Measurements from ENCODE around the gene ELF1.

ELF1 gene

DNA sequence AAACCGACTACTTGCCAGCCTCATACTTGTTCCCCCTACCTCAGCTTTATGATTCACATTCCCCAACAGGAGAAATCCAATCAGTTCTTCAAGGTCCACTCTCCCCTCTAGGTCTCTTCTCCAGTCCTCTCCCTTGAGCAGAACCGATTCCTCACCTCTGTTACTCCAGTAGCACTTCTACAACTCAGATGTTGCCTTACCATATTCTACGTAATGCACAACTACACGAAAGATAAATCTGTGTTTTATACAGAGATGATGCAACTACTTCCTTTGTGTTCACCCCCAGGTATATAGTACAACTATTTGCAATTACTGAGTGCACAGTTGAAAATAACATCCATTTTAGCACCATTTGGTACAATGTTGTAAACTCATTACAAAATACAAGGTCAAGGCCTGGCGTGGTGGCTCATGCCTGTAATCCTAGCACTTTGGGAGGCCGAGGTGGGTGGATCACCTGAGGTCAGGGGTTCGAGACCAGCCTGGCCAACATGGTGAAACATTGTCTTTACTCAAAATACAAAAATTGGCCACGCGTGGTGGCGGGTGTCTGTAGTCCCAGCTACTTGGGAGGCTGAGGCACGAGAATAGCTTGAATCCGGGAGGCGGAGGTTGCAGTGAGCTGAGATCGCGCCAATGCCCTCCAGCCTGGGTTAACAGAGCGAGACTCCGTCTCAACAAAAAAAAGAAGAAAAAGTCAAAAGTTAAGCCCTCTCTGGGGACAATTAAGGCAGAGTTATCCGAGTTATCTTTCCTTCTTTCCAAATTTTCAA is 39.4 kb upstream of the ELF1 start:
- H3K27me3 ChIP-seq (ENCODE audit: control insufficient read depth in 1 of 2, insufficient read depth in 2 of 2, low read length in 2 of 2) = no peaks in the 10 kb centered on the region
- no peaks in the 10 kb centered on the region for H3K36me3 ChIP-seq (ENCODE audit: control insufficient read depth in 1 of 2, insufficient read depth in 2 of 2, low read length in 2 of 2)
- peaks cover 49 to 59% of the 10 kb centered on the region in 2 donors for H3K4me1 ChIP-seq (ENCODE audit: control insufficient read depth in 1 of 2, insufficient read depth in 2 of 2, low read length in 2 of 2)
- H3K27ac ChIP-seq (ENCODE audit: low read depth, low read length) = no peak overlapping the region
- H3K9me3 ChIP-seq (ENCODE audit: control insufficient read depth in 1 of 2, low read length in 2 of 2) = no peaks in the 10 kb centered on the region
- H3K9ac ChIP-seq (ENCODE audit: low read depth in 1 of 2, low read length in 2 of 2) = peak overlapping the region; percentile 13 to 97
- H3K4me3 ChIP-seq (ENCODE audit: low read depth in 1 of 2, low read length in 2 of 2) = peak overlapping the region; percentile 83 to 96

DNA sequence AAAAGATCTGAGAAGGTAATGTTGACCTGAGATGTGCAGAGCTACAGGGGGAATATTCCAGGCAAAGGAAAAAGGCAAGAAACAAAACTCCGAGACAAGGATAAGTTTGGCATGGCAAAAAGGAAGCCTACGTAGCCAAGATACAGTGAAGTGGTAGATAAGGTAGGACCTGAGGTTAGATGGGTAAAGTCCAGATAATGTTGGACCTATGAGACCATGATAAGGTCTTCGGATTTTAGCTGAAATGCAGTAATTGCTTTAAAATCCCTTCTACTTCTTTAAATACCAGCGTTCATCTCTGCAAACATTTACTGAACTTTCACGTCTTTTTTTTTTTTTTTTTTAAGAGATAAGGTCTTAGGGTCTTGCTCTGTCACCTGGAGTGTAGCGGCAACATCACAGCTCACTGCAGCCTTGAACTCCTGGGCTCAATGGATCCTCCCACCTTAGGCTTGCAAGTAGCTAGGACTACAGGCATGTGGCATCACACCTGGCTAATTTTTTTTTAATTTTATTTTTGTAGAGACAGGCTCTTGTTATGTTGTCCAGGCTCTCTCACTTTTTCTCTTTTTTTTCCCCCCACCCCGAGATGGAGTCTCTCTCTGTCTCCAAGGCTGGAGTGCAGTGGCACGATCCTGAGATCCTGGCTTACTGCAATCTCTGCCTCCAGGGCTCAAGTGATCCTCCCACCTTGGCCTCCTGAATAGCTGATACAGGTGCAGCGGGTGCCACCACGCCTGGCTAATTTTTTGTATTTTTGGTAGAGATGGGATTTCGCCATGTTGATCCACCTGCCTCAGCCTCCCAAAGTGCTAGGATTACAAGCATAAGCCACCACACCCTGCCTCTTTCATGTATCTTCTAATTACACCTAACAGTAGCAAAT is 38.0 kb upstream of the ELF1 start:
- Histone ChIP-seq H3K9ac (ENCODE audit: low read depth in 1 of 2, low read length in 2 of 2) (no peak overlapping the region), H3K36me3 (ENCODE audit: control insufficient read depth in 1 of 2, insufficient read depth in 2 of 2, low read length in 2 of 2) (no peaks in the 10 kb centered on the region), H3K9me3 (ENCODE audit: control insufficient read depth in 1 of 2, low read length in 2 of 2) (no peaks in the 10 kb centered on the region), H3K27me3 (ENCODE audit: control insufficient read depth in 1 of 2, insufficient read depth in 2 of 2, low read length in 2 of 2) (no peaks in the 10 kb centered on the region), H3K4me3 (ENCODE audit: low read depth in 1 of 2, low read length in 2 of 2) (peak overlapping the region; percentile 36 to 48), H3K4me1 (ENCODE audit: control insufficient read depth in 1 of 2, insufficient read depth in 2 of 2, low read length in 2 of 2) (peaks cover 39 to 55% of the 10 kb centered on the region in 2 donors), H3K27ac (ENCODE audit: low read depth, low read length) (no peak overlapping the region)

DNA sequence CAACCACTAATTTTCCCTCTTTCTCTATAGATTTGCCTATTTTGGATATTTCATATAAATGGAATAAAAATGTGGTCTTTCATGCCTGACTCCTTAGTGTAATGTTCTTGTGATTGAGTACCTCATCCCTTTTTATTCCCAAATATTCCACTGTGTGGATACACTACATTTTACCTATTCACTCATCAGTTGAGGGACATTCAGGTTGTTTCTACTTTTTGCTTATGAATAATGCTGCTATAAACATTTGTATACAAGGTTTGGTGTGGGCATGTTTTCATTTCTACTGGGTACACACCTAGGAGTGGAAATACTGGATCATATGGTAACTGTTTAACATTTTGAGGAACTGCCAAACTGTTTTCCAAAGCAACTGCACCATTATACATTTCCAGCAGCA is 37.1 kb upstream of the ELF1 start:
- Histone ChIP-seq H3K36me3 (ENCODE audit: control insufficient read depth in 1 of 2, insufficient read depth in 2 of 2, low read length in 2 of 2) (no peaks in the 10 kb centered on the region), H3K9ac (ENCODE audit: low read depth in 1 of 2, low read length in 2 of 2) (no peak overlapping the region), H3K4me1 (ENCODE audit: control insufficient read depth in 1 of 2, insufficient read depth in 2 of 2, low read length in 2 of 2) (peaks cover 39 to 55% of the 10 kb centered on the region in 2 donors), H3K27ac (ENCODE audit: low read depth, low read length) (no peak overlapping the region), H3K9me3 (ENCODE audit: control insufficient read depth in 1 of 2, low read length in 2 of 2) (no peaks in the 10 kb centered on the region), H3K27me3 (ENCODE audit: control insufficient read depth in 1 of 2, insufficient read depth in 2 of 2, low read length in 2 of 2) (no peaks in the 10 kb centered on the region), H3K4me3 (ENCODE audit: low read depth in 1 of 2, low read length in 2 of 2) (peak overlapping the region; percentile 36 to 48)

DNA sequence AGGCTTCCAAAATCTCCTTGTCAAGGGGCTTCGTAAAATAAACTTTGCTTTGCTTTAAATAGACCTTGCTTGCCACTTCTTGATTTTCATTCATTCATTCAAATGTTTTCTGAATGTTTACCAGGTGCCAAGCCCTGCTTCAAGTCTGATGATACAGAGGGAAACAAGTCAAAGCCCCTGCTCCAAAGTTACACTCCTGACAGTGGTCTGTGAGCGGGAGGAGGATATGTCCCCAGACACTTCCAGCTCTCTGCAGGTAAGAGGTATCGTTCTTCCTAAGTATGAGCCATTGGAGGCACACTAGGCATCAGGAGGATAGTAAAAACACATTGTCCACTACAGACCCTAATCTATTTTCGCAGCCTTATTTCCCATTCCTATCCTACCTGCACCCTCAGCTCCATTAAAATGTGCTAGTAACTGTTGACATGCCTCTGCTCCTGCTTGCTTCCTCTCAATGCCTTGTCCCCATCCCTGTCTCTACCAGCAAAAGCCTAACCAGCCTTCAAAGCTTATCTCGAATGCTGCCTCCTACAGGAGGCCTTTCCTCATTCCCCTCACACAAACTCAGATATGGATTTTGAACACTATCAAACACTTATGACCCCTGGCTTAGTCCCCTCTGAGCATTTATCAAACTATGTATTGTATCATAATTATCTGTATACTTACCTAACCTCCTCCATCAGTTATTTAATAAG is 36.0 kb upstream of the ELF1 start:
- H3K27ac ChIP-seq (ENCODE audit: low read depth, low read length) = no peak overlapping the region
- peak overlapping the region in 1 of 2 donors; percentile 12 for H3K9ac ChIP-seq (ENCODE audit: low read depth in 1 of 2, low read length in 2 of 2)
- H3K27me3 ChIP-seq (ENCODE audit: control insufficient read depth in 1 of 2, insufficient read depth in 2 of 2, low read length in 2 of 2) = no peaks in the 10 kb centered on the region
- H3K9me3 ChIP-seq (ENCODE audit: control insufficient read depth in 1 of 2, low read length in 2 of 2) = no peaks in the 10 kb centered on the region
- H3K4me3 ChIP-seq (ENCODE audit: low read depth in 1 of 2, low read length in 2 of 2) = peak overlapping the region in 1 of 2 donors; percentile 13
- peaks cover 39 to 55% of the 10 kb centered on the region in 2 donors for H3K4me1 ChIP-seq (ENCODE audit: control insufficient read depth in 1 of 2, insufficient read depth in 2 of 2, low read length in 2 of 2)
- H3K36me3 ChIP-seq (ENCODE audit: control insufficient read depth in 1 of 2, insufficient read depth in 2 of 2, low read length in 2 of 2) = no peaks in the 10 kb centered on the region

DNA sequence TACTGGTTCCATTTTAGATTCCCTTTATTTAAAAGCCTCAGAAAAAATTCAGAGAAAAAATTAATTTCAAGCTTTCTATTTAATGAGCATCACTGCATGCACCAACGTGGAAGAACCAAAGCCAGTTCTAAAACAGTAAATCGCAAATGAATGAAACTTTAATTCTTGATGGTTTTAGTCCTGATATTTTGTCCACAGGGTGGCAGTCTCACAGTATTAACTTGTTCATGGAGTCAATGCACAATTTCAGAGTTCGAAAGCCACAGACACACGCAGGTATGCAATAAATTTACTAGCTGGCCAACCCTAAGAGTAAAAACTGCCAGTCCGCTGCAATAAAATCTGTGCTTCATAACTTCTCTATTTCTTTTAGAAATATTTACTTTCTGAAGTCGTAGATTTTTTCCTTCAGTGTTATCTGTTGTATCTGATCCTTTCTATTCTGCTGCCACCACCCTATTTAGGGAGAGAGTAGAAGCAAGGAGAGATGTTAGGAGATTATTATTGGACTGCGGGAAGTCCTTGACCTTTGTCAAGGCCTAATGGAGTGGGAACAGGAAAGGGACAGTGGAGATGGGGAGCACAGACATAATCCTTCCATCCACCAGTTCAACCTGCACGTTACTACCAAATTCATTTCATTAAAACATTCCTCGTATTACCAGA is 35.2 kb upstream of the ELF1 start:
- Histone ChIP-seq H3K4me1 (ENCODE audit: control insufficient read depth in 1 of 2, insufficient read depth in 2 of 2, low read length in 2 of 2) (peaks cover 39 to 55% of the 10 kb centered on the region in 2 donors), H3K27me3 (ENCODE audit: control insufficient read depth in 1 of 2, insufficient read depth in 2 of 2, low read length in 2 of 2) (no peaks in the 10 kb centered on the region), H3K27ac (ENCODE audit: low read depth, low read length) (no peak overlapping the region), H3K4me3 (ENCODE audit: low read depth in 1 of 2, low read length in 2 of 2) (peak overlapping the region; percentile 13 to 17), H3K36me3 (ENCODE audit: control insufficient read depth in 1 of 2, insufficient read depth in 2 of 2, low read length in 2 of 2) (no peaks in the 10 kb centered on the region), H3K9me3 (ENCODE audit: control insufficient read depth in 1 of 2, low read length in 2 of 2) (no peaks in the 10 kb centered on the region), H3K9ac (ENCODE audit: low read depth in 1 of 2, low read length in 2 of 2) (peak overlapping the region in 1 of 2 donors; percentile 12)

DNA sequence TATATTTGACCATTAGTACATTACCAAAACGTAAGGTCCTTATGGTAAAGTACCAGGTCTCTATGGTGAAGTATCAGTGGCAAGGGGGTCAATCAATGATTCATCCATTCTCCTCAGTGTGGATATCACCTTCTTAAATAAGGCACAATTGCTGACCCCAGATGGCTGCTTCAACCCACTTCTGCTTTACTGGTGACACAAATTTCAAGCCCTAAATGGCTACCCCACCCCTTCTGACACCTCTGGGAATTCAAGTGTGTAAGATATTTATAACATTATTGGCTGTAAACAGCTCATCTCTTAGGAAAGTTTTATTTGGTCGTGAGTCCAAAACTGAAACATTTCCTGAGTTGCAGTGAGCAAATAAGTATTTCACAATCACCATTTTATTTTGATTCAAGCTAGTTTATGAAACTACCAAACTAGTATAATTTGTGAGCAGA is 34.3 kb upstream of the ELF1 start:
- H3K4me3 ChIP-seq (ENCODE audit: low read depth in 1 of 2, low read length in 2 of 2) = no peak overlapping the region
- H3K27ac ChIP-seq (ENCODE audit: low read depth, low read length) = no peak overlapping the region
- no peak overlapping the region for H3K9ac ChIP-seq (ENCODE audit: low read depth in 1 of 2, low read length in 2 of 2)
- peaks cover 38 to 49% of the 10 kb centered on the region in 2 donors for H3K4me1 ChIP-seq (ENCODE audit: control insufficient read depth in 1 of 2, insufficient read depth in 2 of 2, low read length in 2 of 2)
- H3K27me3 ChIP-seq (ENCODE audit: control insufficient read depth in 1 of 2, insufficient read depth in 2 of 2, low read length in 2 of 2) = no peaks in the 10 kb centered on the region
- no peaks in the 10 kb centered on the region for H3K9me3 ChIP-seq (ENCODE audit: control insufficient read depth in 1 of 2, low read length in 2 of 2)
- peaks cover 0 to 3% of the 10 kb centered on the region in 2 donors for H3K36me3 ChIP-seq (ENCODE audit: control insufficient read depth in 1 of 2, insufficient read depth in 2 of 2, low read length in 2 of 2)

DNA sequence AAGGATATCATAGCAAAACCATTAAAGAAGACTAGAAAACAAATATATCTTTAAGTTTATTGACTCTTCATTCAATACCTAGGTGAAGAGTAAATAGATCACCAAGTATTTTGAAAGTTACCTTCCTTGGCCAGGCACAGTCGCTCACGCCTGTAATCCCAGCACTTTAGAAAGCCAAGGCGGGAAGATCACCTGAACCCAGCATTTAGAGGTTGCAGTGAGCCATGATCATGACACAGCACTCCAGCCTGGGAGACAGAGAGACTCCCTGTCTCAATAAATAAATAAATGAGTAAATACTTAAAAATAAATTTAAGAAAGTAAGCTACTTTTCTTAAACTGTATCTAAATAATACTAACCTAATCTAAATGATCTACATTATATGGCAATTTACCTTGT is 33.3 kb upstream of the ELF1 start:
- Histone ChIP-seq H3K36me3 (ENCODE audit: control insufficient read depth in 1 of 2, insufficient read depth in 2 of 2, low read length in 2 of 2) (peaks cover 3 to 5% of the 10 kb centered on the region in 2 donors), H3K9ac (ENCODE audit: low read depth in 1 of 2, low read length in 2 of 2) (no peak overlapping the region), H3K27ac (ENCODE audit: low read depth, low read length) (no peak overlapping the region), H3K4me1 (ENCODE audit: control insufficient read depth in 1 of 2, insufficient read depth in 2 of 2, low read length in 2 of 2) (peaks cover 33 to 41% of the 10 kb centered on the region in 2 donors), H3K9me3 (ENCODE audit: control insufficient read depth in 1 of 2, low read length in 2 of 2) (no peaks in the 10 kb centered on the region), H3K4me3 (ENCODE audit: low read depth in 1 of 2, low read length in 2 of 2) (no peak overlapping the region), H3K27me3 (ENCODE audit: control insufficient read depth in 1 of 2, insufficient read depth in 2 of 2, low read length in 2 of 2) (no peaks in the 10 kb centered on the region)

DNA sequence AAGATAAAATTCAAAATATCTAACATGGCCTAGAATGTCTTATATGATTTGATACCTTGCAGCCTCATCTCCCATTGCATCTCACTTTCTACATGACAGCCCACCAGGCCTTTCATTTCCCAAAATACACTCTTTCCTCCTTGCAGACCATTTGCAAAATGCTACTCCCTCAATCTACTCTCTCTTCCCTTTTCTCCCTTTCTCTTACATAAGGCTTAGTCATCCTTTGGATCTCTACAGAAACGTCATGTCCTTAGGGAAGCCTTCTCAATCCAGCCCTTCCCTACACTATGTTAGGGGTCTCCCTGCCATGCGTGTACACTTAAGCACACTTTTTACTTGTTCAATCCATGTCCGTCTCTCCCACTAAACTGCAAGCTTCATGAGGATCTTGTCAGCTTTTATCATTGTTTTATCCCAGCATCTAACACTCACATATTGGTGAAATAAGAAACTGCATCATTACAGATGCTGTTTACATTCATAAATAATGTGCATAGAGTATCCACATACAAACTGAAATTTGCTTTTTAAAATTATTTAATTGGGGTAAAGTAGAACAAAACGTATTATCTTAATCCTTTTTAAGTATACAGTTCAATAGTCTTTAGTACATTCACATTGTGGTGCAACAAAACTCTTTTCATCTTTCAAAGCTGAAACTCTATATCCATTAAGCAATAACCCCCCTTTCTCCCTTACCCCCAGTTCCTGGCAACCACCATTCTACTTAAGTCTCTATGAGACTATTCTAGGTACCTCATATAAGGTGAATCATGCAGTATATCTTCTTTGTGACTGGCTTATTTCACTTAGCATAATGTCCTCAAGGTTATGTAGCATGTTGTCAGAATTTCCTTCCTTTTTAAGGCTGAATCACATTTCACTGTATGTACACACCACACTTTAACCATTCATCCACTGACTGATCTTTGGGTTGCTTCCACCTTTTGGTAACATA is 30.6 kb upstream of the ELF1 start:
- H3K4me3 ChIP-seq (ENCODE audit: low read depth in 1 of 2, low read length in 2 of 2) = no peak overlapping the region
- H3K27ac ChIP-seq (ENCODE audit: low read depth, low read length) = no peak overlapping the region
- H3K4me1 ChIP-seq (ENCODE audit: control insufficient read depth in 1 of 2, insufficient read depth in 2 of 2, low read length in 2 of 2) = peaks cover 15% of the 10 kb centered on the region in 2 donors
- H3K9ac ChIP-seq (ENCODE audit: low read depth in 1 of 2, low read length in 2 of 2) = no peak overlapping the region
- peaks cover 3 to 5% of the 10 kb centered on the region in 2 donors for H3K36me3 ChIP-seq (ENCODE audit: control insufficient read depth in 1 of 2, insufficient read depth in 2 of 2, low read length in 2 of 2)
- no peaks in the 10 kb centered on the region for H3K9me3 ChIP-seq (ENCODE audit: control insufficient read depth in 1 of 2, low read length in 2 of 2)
- H3K27me3 ChIP-seq (ENCODE audit: control insufficient read depth in 1 of 2, insufficient read depth in 2 of 2, low read length in 2 of 2) = no peaks in the 10 kb centered on the region

DNA sequence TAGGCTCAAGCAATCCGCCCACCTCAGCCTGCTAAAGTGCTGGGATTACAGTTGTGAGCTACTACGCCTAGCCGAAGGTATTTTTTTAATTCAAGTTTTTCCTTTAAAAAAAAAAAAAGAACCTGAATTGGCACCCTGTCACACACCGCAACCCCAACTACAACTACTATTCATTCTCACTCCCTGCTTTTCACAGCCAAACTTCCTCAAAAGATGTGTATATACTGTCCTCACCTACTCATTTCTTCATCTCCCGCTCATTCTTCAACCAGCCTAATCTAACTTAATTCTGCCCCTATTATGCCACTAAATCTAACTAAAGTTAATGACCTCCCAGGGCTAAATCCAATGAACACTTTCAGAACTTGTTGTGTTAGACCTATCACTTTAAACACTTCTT is 29.5 kb upstream of the ELF1 start:
- peaks cover 3 to 5% of the 10 kb centered on the region in 2 donors for H3K36me3 ChIP-seq (ENCODE audit: control insufficient read depth in 1 of 2, insufficient read depth in 2 of 2, low read length in 2 of 2)
- no peaks in the 10 kb centered on the region for H3K9me3 ChIP-seq (ENCODE audit: control insufficient read depth in 1 of 2, low read length in 2 of 2)
- peaks cover 5 to 9% of the 10 kb centered on the region in 2 donors for H3K4me1 ChIP-seq (ENCODE audit: control insufficient read depth in 1 of 2, insufficient read depth in 2 of 2, low read length in 2 of 2)
- no peak overlapping the region for H3K4me3 ChIP-seq (ENCODE audit: low read depth in 1 of 2, low read length in 2 of 2)
- no peak overlapping the region for H3K27ac ChIP-seq (ENCODE audit: low read depth, low read length)
- no peaks in the 10 kb centered on the region for H3K27me3 ChIP-seq (ENCODE audit: control insufficient read depth in 1 of 2, insufficient read depth in 2 of 2, low read length in 2 of 2)
- H3K9ac ChIP-seq (ENCODE audit: low read depth in 1 of 2, low read length in 2 of 2) = no peak overlapping the region

Data from duodenal mucosa (tissue), 2 donors.